ENCODE results near the gene CSPG4. TPM values are rescaled to one million over a fixed set of nuclear protein-coding genes. Genes with fewer than 3 reads are reported as not detected.
"Not testable (repeated sequence)": the region's sequence is repeated elsewhere in the genome, so short reads cannot be mapped to it uniquely, and the experiment has no call there.

Gene CSPG4
- total and polyA plus RNA-seq, 8 donors: 0.35 to 3.1 (median 1.0) TPM

- intact Hi-C loops (cut with DNase I): no loop called here
- peak overlapping the region in 1 of 4 donors; percentile 64 for H3K27ac ChIP-seq
- TF ChIP-seq CTCF (IDR thresholded peaks at IDR 0.05): no peak
- no peaks in the 10 kb centered on the region for H3K36me3 ChIP-seq
- FAIRE-seq: peak; percentile 61
- no peaks in the 10 kb centered on the region for H3K27me3 ChIP-seq
- ATAC-seq: no peak
- H3K4me1 ChIP-seq: peaks cover 3 to 11% (median 4%) of the 10 kb centered on the region in 3 donors
- WGBS, 2 donors: 88 to 97% methylated on average over 2 of the region's 2 CpGs
- no peak overlapping the region for H3K4me3 ChIP-seq
- no peak for DNase-seq
- H3K9me3 ChIP-seq: no peaks in the 10 kb centered on the region
These were observed 46.9 kb upstream of the CSPG4 start for GRCh38 chr15:75759416-75760130.

GRCh38 chr15:75758071-75758872, 45.6 kb upstream of the CSPG4 start:
- ATAC-seq (peak; percentile 99 to 100 (median 99)), FAIRE-seq (peak; percentile 56), DNase-seq (peak; percentile 89 to 96 (median 91))
- intact Hi-C loops (cut with DNase I): no loop called here
- H3K27ac ChIP-seq: peak overlapping the region in 3 of 4 donors; percentile 50 to 71 (median 64)
- peaks cover 3 to 11% (median 4%) of the 10 kb centered on the region in 3 donors for H3K4me1 ChIP-seq
- H3K9me3 ChIP-seq: no peaks in the 10 kb centered on the region
- H3K27me3 ChIP-seq: no peaks in the 10 kb centered on the region
- no peaks in the 10 kb centered on the region for H3K36me3 ChIP-seq
- 2% methylated on average over 35 of the region's 35 CpGs for WGBS, 2 donors
- no peak for TF ChIP-seq CTCF (IDR thresholded peaks at IDR 0.05)
- H3K4me3 ChIP-seq: peak overlapping the region; percentile 4 to 53 (median 48)

- 63 to 74% methylated on average over 5 of the region's 5 CpGs for WGBS, 2 donors
- not testable (repeated sequence) for FAIRE-seq, ATAC-seq
These were observed 42.2 kb upstream of the CSPG4 start for GRCh38 chr15:75754871-75755270.

GRCh38 chr15:75753145-75753544, 40.5 kb upstream of the CSPG4 start:
- FAIRE-seq (no peak), DNase-seq (no peak), ATAC-seq (no peak)
- intact Hi-C loops (cut with DNase I): no loop called here
- Histone ChIP-seq H3K27ac (no peak overlapping the region), H3K36me3 (no peaks in the 10 kb centered on the region), H3K4me1 (peaks cover 0 to 3% (median 0%) of the 10 kb centered on the region in 3 donors), H3K27me3 (no peaks in the 10 kb centered on the region), H3K9me3 (no peaks in the 10 kb centered on the region), H3K4me3 (no peak overlapping the region)
- no peak for TF ChIP-seq CTCF (IDR thresholded peaks at IDR 0.05)
- WGBS, 2 donors: 71 to 73% methylated on average over 8 of the region's 8 CpGs

More at GRCh38 chr15:75754871-75755270, 42.2 kb upstream of the CSPG4 start:
- H3K4me1 ChIP-seq: peaks cover 3 to 11% (median 4%) of the 10 kb centered on the region in 3 donors
- H3K27me3 ChIP-seq; DNase-seq; H3K4me3 ChIP-seq; H3K27ac ChIP-seq; H3K9me3 ChIP-seq; H3K36me3 ChIP-seq; intact Hi-C loops (cut with DNase I): not testable (repeated sequence)

- FAIRE-seq: no peak
These were observed 39.2 kb upstream of the CSPG4 start for GRCh38 chr15:75751891-75752290.

More at GRCh38 chr15:75751891-75752290, 39.2 kb upstream of the CSPG4 start:
- Histone ChIP-seq H3K4me3 (no peak overlapping the region), H3K27ac (no peak overlapping the region), H3K36me3 (no peaks in the 10 kb centered on the region), H3K27me3 (no peaks in the 10 kb centered on the region), H3K9me3 (no peaks in the 10 kb centered on the region), H3K4me1 (no peaks in the 10 kb centered on the region)
- 69 to 86% methylated on average over 4 of the region's 4 CpGs for WGBS, 2 donors
- TF ChIP-seq CTCF (IDR thresholded peaks at IDR 0.05): no peak
- intact Hi-C loops (cut with DNase I): no loop called here
- DNase-seq (no peak), ATAC-seq (no peak)
